GM23338 (cell line): ENCODE measurements around the gene PLEK. TPM values are rescaled to one million over a fixed set of nuclear protein-coding genes. Genes with fewer than 3 reads are reported as not detected.

Source experiments
- ATAC-seq: fragments of 200-7000 bp; cut with Tn5 transposase; 3 replicates; pipeline ENCODE4 v1.9.1; 2020
- DNase-seq: peaks from one replicate; pipeline ENCODE4 v3.0.0-alpha.2; 2015; ENCODE audit warnings: low spot score
- H2AFZ ChIP-seq: fragments of 200-600 bp; sonication (generic); 2 replicates; pipeline ENCODE4 v1.8.0; 2016; ENCODE audit warnings: antibody characterized with exemption, mild to moderate bottlenecking, moderate library complexity
- H3F3A ChIP-seq: fragments of 200-600 bp; sonication (generic); replicated peaks from 2 replicates; pipeline ENCODE4 v1.8.0; 2017; ENCODE audit warnings: antibody characterized with exemption, mixed run types, low read depth
- H3K27ac ChIP-seq: fragments of 200-600 bp; sonication (generic); 2 replicates; pipeline ENCODE4 v1.6.1; 2016; ENCODE audit warnings: low read depth
- H3K27me3 ChIP-seq: fragments of 200-600 bp; sonication (generic); 2 replicates; pipeline ENCODE4 v1.8.0; 2016; ENCODE audit warnings: mild to moderate bottlenecking, mixed run types, moderate library complexity; ENCODE audit not compliant: insufficient read depth
- H3K36me3 ChIP-seq: fragments of 200-600 bp; sonication (generic); 2 replicates; pipeline ENCODE4 v1.8.0; 2016; ENCODE audit warnings: mild to moderate bottlenecking; ENCODE audit not compliant: insufficient read depth
- H3K4me1 ChIP-seq: fragments of 200-600 bp; sonication (generic); 2 replicates; pipeline ENCODE4 v1.8.0; 2016; ENCODE audit warnings: mild to moderate bottlenecking, moderate library complexity; ENCODE audit not compliant: insufficient read depth
- H3K4me2 ChIP-seq: fragments of 200-600 bp; sonication (generic); 2 replicates; pipeline ENCODE4 v1.7.1; 2017; ENCODE audit warnings: mixed run types
- H3K4me3 ChIP-seq: fragments of 200-600 bp; sonication (generic); 2 replicates; pipeline ENCODE4 v1.6.1; 2016; ENCODE audit warnings: mixed run types
- H3K79me2 ChIP-seq: fragments of 200-600 bp; sonication (generic); replicated peaks from 2 replicates; pipeline ENCODE4 v1.8.0; 2017; ENCODE audit warnings: mild to moderate bottlenecking; ENCODE audit not compliant: insufficient read depth
- H3K9me2 ChIP-seq: fragments of 200-600 bp; sonication (generic); 2 replicates; pipeline ENCODE4 v1.8.0; 2017; ENCODE audit not compliant: insufficient read depth
- H4K20me1 ChIP-seq: fragments of 200-600 bp; sonication (generic); replicated peaks from 2 replicates; pipeline ENCODE4 v1.8.0; 2017; ENCODE audit warnings: mild to moderate bottlenecking; ENCODE audit not compliant: insufficient read depth
- H3K27ac Mint-ChIP-seq: 2 replicates; pipeline ENCODE4 v1.8.0; 2020; ENCODE audit warnings: inconsistent platforms, mild to moderate bottlenecking, moderate library complexity, mixed read lengths
- H3K27me3 Mint-ChIP-seq: 3 replicates; pipeline ENCODE4 v1.8.0; 2022; ENCODE audit warnings: low read depth, mild to moderate bottlenecking, moderate library complexity, mixed read lengths, inconsistent platforms; ENCODE audit not compliant: insufficient read depth, poor library complexity
- H3K36me3 Mint-ChIP-seq: 3 replicates; pipeline ENCODE4 v1.8.0; 2021; ENCODE audit warnings: low read depth, mild to moderate bottlenecking, inconsistent platforms, moderate library complexity, mixed read lengths
- H3K4me1 Mint-ChIP-seq: 3 replicates; pipeline ENCODE4 v1.8.0; 2020; ENCODE audit warnings: mild to moderate bottlenecking, inconsistent platforms, mixed read lengths
- H3K4me3 Mint-ChIP-seq: 3 replicates; pipeline ENCODE4 v1.8.0; 2021; ENCODE audit warnings: moderate library complexity, mild to moderate bottlenecking, inconsistent platforms, mixed read lengths
- H3K9me3 Mint-ChIP-seq: 3 replicates; pipeline ENCODE4 v1.8.0; 2020; ENCODE audit warnings: moderate library complexity, mild to moderate bottlenecking, inconsistent platforms, mixed read lengths
- CREB1 ChIP-seq: fragments of 250-450 bp; sonication (Bioruptor Pico); IDR thresholded peaks from 2 replicates; pipeline ENCODE4 v1.5.0; 2020; ENCODE audit warnings: low read depth, mild to moderate bottlenecking, moderate library complexity
- EZH2 ChIP-seq: fragments of 200-600 bp; sonication (generic); IDR thresholded peaks from one replicate; pipeline ENCODE4 v1.8.0; 2017; ENCODE audit warnings: antibody characterized with exemption, mild to moderate bottlenecking, low read depth; ENCODE audit not compliant: unreplicated experiment
- EZH2phosphoT487 ChIP-seq: fragments of 200-600 bp; sonication (generic); IDR thresholded peaks from one replicate; pipeline ENCODE4 v1.8.1; 2018; ENCODE audit warnings: antibody characterized with exemption; ENCODE audit not compliant: unreplicated experiment
- JUNB ChIP-seq: IDR thresholded peaks from one replicate; pipeline ENCODE4 v1.6.1; 2016; ENCODE audit warnings: antibody characterized with exemption; ENCODE audit not compliant: unreplicated experiment
- NANOG ChIP-seq: IDR thresholded peaks from 2 replicates; pipeline ENCODE4 v1.6.1; 2016; ENCODE audit warnings: antibody characterized with exemption, borderline replicate concordance
- POLR2AphosphoS5 ChIP-seq: IDR thresholded peaks from 2 replicates; pipeline ENCODE4 v1.6.1; 2016; ENCODE audit warnings: antibody characterized with exemption, low read depth
- REST ChIP-seq: IDR thresholded peaks from one replicate; pipeline ENCODE4 v1.6.1; 2018; ENCODE audit warnings: antibody characterized with exemption; ENCODE audit not compliant: unreplicated experiment
- STAT1 ChIP-seq: IDR thresholded peaks from one replicate; pipeline ENCODE4 v1.6.1; 2016; ENCODE audit warnings: antibody characterized with exemption; ENCODE audit not compliant: unreplicated experiment
- ZNF114 ChIP-seq: fragments of 250-450 bp; sonication (Bioruptor Pico); IDR thresholded peaks from 2 replicates; pipeline ENCODE4 v1.5.0; 2020; ENCODE audit warnings: mild to moderate bottlenecking, moderate library complexity
- ZNF331 ChIP-seq: fragments of 250-450 bp; sonication (Bioruptor Pico); IDR thresholded peaks from 2 replicates; pipeline ENCODE4 v1.5.0; 2020; ENCODE audit warnings: low read depth, mild to moderate bottlenecking, moderate library complexity
- ZNF462 ChIP-seq: fragments of 250-450 bp; sonication (Bioruptor Pico); IDR thresholded peaks from 2 replicates; pipeline ENCODE4 v1.5.0; 2020; ENCODE audit warnings: mild to moderate bottlenecking, moderate library complexity
- polyA plus RNA-seq: library from polyadenylated mRNA; unstranded; fragments of >200 nt; fragmentation: Nextera tagmentation; extraction: Ambion mirVana; gene quantifications from 2 replicates; pipeline ENCODE4 v1.2.1, GENCODE V29; 2016
- total RNA-seq: library from RNA; depleted of rRNA; stranded (reverse); fragments of >200 nt; shearing (Covaris generic); gene quantifications from 2 replicates; pipeline ENCODE4 v1.2.3, GENCODE V29; 2014
- TF ChIP-seq, protein P1 (sequence below), 2 experiments: fragments of 200-600 bp in 1 of 2; sonication (generic) in 1 of 2; conservative IDR thresholded peaks; 2 replicates each; pipeline versions ENCODE4 v1.5.1 to v1.6.1; 2016 to 2017; ENCODE audit warnings: antibody characterized with exemption in 2 of 2, low read depth in 2 of 2, mild to moderate bottlenecking in 2 of 2, moderate library complexity in 1 of 2
- TF ChIP-seq, protein P2 (sequence below): IDR thresholded peaks from 2 replicates; pipeline ENCODE4 v1.6.1; 2016; ENCODE audit warnings: antibody characterized with exemption

PLEK gene
- total and polyA plus RNA-seq, 2 experiments from 2014 or later: 0.06 TPM; not detected in 1

- TF ChIP-seq EZH2: no peak
- TF ChIP-seq POLR2AphosphoS5: no peak
- no peak for TF ChIP-seq CREB1 (CRISPR knock-in tag)
- TF ChIP-seq JUNB: no peak
Measured at GRCh38 chr2:68391099-68391498, 26.0 kb downstream of the PLEK start (continued).

DNA sequence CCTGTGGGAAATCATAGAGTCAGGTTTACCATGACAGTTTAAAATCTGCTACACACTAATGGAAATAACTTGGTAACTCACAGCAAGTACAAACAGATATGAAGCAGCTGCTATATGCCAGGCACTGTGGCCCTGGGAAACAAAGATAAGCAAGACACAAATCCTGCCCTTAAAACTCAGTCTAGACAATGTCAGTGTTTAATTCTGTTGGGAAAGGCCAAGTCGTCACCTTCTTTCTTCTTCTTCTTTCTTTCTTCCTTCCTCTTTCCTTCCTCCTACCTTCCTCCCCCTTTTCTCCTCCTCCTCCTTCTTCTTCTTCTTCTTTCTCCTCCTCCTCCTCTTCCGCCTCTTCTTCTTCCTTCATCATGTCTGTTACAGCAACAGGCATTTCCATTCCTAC, 26.8 kb downstream of the PLEK start:
- H3K4me3 Mint-ChIP-seq: no peak overlapping the region
- Histone ChIP-seq H3K79me2 (no peaks in the 10 kb centered on the region), H3K4me3 (no peak overlapping the region), H3K36me3 (no peaks in the 10 kb centered on the region), H3K4me2 (no peak overlapping the region), H3K9me2 (no peaks in the 10 kb centered on the region), H2AFZ (no peak overlapping the region), H3K27ac (no peak overlapping the region), H3F3A (no peaks in the 10 kb centered on the region), H3K4me1 (no peaks in the 10 kb centered on the region), H3K27me3 (no peaks in the 10 kb centered on the region), H4K20me1 (no peaks in the 10 kb centered on the region)
- no peaks in the 10 kb centered on the region for H3K4me1 Mint-ChIP-seq
- H3K27me3 Mint-ChIP-seq: no peaks in the 10 kb centered on the region
- ATAC-seq: no peak
- H3K36me3 Mint-ChIP-seq: no peaks in the 10 kb centered on the region
- no peak for DNase-seq
- TF ChIP-seq POLR2AphosphoS5 (no peak), STAT1 (no peak), REST (no peak), ZNF331 (CRISPR knock-in tag) (no peak), EZH2phosphoT487 (no peak), ZNF114 (no peak), CREB1 (CRISPR knock-in tag) (no peak), ZNF462 (CRISPR knock-in tag) (no peak), NANOG (no peak), JUNB (no peak), EZH2 (no peak)
- TF ChIP-seq, protein P1, sequence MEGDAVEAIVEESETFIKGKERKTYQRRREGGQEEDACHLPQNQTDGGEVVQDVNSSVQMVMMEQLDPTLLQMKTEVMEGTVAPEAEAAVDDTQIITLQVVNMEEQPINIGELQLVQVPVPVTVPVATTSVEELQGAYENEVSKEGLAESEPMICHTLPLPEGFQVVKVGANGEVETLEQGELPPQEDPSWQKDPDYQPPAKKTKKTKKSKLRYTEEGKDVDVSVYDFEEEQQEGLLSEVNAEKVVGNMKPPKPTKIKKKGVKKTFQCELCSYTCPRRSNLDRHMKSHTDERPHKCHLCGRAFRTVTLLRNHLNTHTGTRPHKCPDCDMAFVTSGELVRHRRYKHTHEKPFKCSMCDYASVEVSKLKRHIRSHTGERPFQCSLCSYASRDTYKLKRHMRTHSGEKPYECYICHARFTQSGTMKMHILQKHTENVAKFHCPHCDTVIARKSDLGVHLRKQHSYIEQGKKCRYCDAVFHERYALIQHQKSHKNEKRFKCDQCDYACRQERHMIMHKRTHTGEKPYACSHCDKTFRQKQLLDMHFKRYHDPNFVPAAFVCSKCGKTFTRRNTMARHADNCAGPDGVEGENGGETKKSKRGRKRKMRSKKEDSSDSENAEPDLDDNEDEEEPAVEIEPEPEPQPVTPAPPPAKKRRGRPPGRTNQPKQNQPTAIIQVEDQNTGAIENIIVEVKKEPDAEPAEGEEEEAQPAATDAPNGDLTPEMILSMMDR (conservative IDR thresholded peaks at IDR 0.05; ENCODE audit: low read depth in 2 of 2): no peak
- TF ChIP-seq, protein P2, sequence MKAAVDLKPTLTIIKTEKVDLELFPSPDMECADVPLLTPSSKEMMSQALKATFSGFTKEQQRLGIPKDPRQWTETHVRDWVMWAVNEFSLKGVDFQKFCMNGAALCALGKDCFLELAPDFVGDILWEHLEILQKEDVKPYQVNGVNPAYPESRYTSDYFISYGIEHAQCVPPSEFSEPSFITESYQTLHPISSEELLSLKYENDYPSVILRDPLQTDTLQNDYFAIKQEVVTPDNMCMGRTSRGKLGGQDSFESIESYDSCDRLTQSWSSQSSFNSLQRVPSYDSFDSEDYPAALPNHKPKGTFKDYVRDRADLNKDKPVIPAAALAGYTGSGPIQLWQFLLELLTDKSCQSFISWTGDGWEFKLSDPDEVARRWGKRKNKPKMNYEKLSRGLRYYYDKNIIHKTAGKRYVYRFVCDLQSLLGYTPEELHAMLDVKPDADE: no peak
- no peak overlapping the region for H3K27ac Mint-ChIP-seq
- no peaks in the 10 kb centered on the region for H3K9me3 Mint-ChIP-seq
